ENCODE measurements around the gene TBC1D16.

DNA sequence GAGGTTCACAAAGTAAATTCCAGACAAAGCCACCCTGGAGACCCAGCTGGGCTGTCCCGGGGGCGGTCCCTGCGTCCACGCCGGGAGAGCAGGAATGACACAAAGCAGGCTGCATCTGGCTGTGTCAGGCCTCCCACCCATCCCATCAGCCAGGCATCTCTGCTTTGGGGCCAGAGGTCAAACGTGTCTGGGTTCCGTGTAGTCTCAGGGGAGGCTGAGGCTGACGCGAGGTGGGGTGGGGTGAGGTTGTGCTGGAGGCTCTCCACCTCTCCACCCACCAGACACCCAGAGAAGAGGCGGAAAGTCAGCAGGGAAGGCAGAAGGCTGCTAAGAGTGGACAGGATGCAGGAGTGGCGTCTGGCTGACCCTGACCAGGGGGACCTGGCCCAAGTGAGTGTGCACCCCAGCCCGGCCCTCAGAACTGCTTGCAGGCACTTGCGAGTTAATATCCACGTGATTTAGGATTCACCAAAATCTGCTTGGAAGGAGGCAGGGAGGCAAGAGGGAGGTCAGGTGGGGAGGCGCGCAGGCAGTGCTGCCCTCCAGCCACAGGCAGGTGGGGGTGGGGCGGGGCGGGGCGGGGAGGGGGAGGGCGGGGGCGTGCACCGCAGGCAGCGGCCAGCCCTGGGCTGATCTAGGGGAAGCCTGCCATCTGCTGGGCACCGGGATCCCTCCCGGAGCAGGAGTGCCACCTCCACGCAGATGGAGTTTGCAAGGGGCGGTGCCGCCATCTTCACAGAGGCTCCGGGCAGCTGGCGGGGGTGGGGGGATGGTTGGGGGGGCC is 44.3 kb downstream of the TBC1D16 start:
- TF ChIP-seq CTCF (conservative IDR thresholded peaks at IDR 0.05): no peak; the same call in 1 of the 2 replicates
- TF ChIP-seq ZFX (IDR thresholded peaks at IDR 0.05): no peak

Data from C4-2B (cell line).